Cardiac fibroblast (primary cell): ENCODE data around the gene RGS3.

ENCODE experiments used
- DNase-seq, 2 donors: peaks; one replicate each; pipeline versions ENCODE4 v3.0.0 to v3.0.0-alpha.2; 2010; ENCODE audit warnings: low read depth in 2 of 2
- H3K4me3 ChIP-seq, 2 donors: replicated peaks in 1 of 2; 1 replicate in 1 of 2; 2 replicates in 1 of 2; pipeline ENCODE4 v1.5.1; 2011; ENCODE audit warnings: low read depth in 2 of 2, low read length in 2 of 2, mild to moderate bottlenecking in 2 of 2, moderate library complexity in 1 of 2
- TF ChIP-seq, protein P1 (sequence below): IDR thresholded peaks from one replicate; pipeline ENCODE4 v1.5.1; 2011; ENCODE audit warnings: low read depth, mild to moderate bottlenecking, low read length, inconsistent platforms

RGS3 gene

GRCh38 chr9:113529336-113530009 lies 65.9 kb downstream of the RGS3 start:
- TF ChIP-seq, protein P1, sequence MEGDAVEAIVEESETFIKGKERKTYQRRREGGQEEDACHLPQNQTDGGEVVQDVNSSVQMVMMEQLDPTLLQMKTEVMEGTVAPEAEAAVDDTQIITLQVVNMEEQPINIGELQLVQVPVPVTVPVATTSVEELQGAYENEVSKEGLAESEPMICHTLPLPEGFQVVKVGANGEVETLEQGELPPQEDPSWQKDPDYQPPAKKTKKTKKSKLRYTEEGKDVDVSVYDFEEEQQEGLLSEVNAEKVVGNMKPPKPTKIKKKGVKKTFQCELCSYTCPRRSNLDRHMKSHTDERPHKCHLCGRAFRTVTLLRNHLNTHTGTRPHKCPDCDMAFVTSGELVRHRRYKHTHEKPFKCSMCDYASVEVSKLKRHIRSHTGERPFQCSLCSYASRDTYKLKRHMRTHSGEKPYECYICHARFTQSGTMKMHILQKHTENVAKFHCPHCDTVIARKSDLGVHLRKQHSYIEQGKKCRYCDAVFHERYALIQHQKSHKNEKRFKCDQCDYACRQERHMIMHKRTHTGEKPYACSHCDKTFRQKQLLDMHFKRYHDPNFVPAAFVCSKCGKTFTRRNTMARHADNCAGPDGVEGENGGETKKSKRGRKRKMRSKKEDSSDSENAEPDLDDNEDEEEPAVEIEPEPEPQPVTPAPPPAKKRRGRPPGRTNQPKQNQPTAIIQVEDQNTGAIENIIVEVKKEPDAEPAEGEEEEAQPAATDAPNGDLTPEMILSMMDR, result no peak

DNA sequence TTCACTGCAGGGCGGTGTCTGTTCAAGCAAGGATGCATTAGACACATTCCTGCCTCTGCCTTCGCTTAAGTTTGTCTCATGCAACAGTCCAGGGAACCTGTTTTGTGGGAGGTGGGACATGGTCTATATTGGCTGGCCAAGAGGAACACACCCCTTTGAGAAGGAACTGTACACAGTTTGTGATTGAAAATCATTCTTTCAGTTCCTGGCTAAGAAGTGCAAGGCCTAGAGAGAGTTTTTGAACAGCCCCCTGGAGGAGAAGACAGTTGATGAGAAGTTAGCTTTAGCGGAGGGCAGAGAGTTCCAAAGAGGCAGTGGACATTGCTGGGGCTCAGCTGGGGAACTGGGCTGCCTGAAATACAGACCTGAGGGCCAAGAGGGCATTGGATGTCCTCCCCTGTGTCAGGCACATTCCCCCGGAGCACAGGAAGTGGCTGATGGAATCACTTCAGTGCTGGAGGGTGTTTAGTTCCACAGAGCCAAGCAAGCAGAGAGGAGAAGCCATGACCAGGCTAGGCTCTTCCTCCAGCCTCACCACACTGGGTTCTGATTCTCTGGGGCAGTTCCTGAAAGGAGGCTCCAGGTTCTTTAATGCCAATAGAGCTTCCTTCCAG lies 66.6 kb downstream of the RGS3 start:
- H3K4me3 ChIP-seq, result no peak overlapping the region
- DNase-seq, result no peak
- TF ChIP-seq, protein P1, result no peak

More at GRCh38 chr9:113529336-113530009, 65.9 kb downstream of the RGS3 start:
- DNase-seq, result no peak
- H3K4me3 ChIP-seq, result no peak overlapping the region

DNA sequence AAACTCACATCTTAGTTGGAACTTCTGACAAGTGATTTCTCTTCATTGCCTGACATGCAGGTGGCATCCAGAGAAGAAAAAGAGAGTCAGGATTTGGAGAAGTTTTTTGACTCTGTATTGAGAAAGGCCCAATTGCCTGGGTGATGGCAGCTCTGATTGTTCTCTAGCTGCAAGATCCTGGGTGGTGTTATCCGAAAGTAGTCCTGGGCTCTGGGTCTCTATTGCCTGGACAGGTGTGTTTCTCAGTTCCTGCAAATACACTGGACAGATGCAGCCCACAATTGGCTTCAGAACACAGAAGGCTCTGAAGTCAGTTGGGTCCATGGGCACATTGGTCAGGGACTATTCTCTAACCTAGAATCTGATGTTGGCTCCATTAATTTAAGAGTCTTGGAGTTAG lies 67.4 kb downstream of the RGS3 start:
- no peak for DNase-seq
- no peak overlapping the region for H3K4me3 ChIP-seq
- TF ChIP-seq, protein P1, result no peak

DNA sequence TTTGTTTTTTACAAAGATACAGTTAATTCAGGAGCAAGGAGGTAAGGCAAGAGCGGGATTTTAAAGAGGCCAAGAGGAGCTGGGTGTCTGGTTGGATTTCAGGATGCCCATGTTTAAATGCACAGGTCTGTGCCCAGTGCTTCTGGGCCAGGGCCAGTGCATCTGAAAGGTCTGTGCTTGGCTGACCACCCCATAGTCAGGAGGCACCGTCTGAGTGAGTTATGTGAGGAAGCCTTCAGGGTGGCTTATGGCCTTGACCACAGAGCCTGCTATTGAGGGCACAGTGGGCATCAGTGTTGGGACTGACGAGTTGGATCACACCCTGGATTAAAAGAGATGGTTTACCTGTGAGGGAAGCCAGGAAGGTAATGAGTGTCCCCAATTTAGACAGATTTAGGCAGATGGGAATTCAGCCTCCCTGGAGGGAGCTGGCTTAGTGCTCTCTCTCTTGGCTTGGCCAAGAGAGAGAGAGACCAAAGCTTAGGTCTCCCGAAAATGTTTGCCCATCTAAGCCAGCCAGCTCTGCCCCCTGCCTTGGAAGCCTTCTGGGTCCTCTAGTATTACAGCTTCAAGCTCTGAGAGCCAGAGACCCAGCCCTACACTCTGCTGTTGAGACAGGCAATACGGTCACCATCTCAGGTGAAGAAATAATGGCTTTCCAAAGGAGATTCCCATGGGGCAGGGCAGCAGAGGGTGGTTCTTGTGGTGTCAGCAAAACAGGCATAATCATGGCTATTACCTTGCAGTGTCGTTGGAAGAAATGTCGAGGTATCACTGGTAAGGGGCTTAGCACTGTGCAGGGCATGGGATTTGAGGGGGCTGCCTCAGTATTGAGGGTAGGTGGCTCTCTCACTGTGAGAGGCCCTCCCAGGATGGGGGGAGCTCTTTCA lies 68.6 kb downstream of the RGS3 start:
- H3K4me3 ChIP-seq, result no peak overlapping the region
- no peak for DNase-seq
- TF ChIP-seq, protein P1, result no peak

DNA sequence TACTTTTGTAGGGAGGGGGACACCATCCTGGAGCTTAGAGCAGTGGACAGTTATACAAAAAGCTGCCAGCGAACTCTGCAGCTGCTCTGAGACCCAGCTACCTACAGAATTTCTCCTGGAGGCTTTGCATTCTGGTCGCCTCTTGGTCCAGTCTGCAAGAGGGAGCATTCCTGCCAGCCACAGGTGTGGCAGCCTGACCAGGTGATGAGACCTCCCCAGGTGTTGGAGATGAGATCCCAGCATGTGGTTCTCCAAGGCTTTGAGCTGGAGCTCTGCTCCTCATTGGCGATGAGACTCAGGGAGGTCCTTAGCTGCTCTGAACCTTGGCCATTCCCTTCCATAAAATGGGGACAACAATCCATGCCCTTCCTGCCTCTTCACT lies 69.3 kb downstream of the RGS3 start:
- TF ChIP-seq, protein P1, result no peak
- no peak for DNase-seq
- no peak overlapping the region for H3K4me3 ChIP-seq

GRCh38 chr9:113533335-113534225 lies 70.1 kb downstream of the RGS3 start:
- no peak for DNase-seq
- TF ChIP-seq, protein P1, result no peak
- no peak overlapping the region for H3K4me3 ChIP-seq
